GOT3 (cell line): ENCODE data around the gene EIPR1.
"Not testable (repeated sequence)": the region's sequence is repeated elsewhere in the genome, so short reads cannot be mapped to it uniquely, and the experiment has no call there.

ENCODE experiments used
- DNase-seq: peaks from one replicate; lab custom pipeline; 2025; ENCODE audit warnings: mixed read lengths; lab: John Stamatoyannopoulos, UW

EIPR1 gene

DNA sequence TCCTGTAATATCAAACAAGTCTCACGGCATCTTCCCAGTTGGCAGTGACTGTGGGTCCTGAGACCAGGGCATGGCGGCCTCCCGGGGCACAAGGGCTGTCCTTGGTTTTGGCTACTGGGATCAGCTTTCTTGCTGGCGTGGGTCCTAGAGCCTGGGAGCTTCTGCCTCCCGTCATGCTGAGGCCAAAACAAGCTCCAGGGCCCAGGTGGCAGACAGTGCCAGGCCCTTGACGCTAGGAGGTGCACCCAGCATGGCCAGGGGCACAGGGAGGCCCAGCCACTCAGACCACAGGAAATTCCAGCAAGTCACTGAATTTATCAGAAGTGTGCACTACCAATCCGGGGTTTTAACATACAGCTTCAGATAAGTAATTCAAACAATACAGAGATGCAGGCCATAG, 184.7 kb downstream of the EIPR1 start:
- DNase-seq, result no peak

DNA sequence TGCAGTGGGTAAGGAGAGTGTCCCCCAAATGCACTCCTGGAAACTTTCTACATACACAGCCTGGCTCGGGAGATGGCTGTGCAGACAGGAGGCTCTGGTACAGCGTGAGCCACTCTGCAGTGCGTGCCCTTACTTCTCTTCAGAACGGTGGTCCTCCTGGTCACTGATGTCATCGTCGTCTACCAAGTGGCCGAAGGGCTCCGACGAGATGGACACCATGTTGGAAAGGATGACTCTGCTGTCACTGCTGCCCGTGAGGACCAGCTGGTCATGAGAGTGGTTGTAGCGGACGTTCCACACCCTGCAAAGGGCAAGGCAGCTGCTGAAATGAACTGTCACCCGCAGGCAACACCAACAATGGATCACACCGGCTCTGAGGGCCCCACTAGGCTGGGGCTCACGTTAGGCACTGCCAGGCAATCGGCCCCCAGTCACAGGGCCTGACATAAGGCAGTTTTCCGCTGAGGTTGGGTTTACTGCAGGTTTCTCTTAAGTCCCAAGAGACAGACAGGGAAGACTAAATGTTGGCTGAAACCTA, 185.3 kb downstream of the EIPR1 start:
- DNase-seq, result no peak

DNA sequence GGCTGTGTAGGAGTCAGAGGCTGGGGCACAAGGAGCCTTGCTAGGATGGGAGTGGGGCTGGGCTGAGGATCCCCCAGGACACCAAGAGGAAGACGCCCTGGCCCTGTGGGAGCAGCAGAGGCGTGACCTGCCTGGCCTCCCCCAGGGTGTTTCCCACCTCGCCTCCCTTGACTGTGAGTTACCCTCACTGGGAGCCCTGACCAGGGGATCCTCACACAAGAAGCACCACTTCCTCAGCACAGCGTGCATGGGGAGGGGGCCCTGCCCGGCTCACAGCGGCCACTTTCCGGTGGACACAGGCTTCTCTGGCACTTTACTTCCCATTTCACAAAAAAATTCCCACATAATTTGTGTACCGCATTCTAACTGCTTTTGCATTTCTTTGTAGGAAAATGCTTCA, 187.7 kb downstream of the EIPR1 start:
- DNase-seq, result no peak

DNA sequence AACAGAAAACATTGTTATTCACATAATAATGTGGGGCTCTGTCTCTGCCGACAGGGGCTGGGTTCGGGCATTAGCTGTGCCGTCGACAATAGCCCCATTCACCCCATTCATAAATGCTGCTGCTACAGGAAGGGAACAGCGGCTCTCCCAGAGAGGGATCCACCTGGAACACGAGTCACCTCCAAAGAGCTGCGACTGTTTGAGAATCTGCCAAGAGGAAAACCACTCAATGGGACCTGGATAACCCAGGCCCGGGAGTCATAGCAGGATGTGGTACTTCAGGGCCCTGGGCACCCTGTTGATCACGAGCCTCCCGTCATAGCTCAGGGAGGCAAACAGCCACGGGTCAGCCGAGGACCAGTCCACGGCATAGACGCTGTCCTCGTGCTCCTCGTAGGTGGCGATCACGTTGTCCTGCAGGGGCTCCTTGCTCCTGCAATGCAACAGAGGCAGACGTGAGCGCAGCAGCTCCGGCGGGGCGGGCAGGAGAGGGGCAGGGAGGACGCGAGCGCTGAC, 188.5 kb downstream of the EIPR1 start:
- DNase-seq, result no peak

DNA sequence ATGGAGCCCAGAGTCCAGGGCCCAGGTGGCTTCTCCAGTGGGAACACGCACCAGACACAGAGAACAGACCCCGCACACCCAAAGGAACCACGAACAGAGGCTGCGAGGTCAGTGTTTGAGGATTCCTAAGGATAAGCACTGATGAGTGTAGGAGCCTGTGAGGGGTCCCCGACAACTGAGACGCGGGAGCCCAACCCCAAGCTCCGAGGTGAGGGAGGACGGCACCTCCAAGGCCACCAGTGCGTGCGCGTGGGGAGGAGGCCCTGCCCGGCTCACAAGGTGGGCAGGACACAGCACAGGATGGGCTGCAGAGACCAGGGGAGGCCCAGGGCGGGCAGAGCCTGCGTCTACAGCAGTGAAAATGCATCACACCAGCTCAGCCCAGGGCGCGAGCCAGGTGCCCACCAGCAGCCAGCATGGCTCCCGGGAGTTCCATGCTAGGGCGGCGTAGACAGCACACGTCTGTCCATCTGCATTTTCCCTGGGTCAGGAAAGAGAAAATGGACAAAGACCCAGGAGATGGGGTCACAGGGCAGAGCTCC, 189.1 kb downstream of the EIPR1 start:
- no peak for DNase-seq

DNA sequence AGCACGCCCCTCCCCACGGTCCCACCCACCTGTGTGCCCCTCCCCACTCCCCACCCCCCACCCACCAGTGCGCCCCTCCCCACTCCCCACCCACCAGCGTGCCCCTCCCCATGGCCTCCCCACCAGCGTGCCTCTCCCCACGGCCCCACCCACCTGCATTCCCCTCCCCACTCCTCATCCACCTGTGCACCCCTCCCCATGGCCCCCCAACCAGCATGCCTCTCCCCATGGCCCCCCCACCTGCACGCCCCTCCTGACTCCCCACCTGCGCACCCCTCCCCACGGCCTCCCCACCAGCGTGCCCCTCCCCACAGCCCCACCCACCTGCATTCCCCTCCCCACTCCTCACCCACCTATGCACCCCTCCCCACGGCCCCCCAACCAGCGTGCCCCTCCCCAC, 190.2 kb downstream of the EIPR1 start:
- DNase-seq, result no peak

DNA sequence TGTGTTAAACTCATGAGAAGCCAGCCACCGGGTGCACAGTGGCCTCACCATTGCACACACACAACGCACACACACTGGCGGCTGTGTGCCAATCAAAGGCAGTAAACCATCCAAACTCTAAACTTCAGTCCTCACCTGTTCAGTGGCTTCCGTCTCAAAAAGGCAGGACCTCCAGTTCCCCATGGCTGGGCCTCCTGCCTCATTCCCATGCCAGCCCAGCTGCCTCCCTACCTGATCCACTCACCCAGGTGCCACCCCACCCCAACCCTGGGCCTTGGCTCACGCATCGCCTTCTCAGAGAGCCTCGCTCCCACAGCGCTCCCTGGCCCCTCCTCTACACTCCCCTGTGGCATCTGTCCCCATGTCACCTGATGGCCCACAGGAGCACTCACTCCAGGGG, 190.9 kb downstream of the EIPR1 start:
- no peak for DNase-seq

DNA sequence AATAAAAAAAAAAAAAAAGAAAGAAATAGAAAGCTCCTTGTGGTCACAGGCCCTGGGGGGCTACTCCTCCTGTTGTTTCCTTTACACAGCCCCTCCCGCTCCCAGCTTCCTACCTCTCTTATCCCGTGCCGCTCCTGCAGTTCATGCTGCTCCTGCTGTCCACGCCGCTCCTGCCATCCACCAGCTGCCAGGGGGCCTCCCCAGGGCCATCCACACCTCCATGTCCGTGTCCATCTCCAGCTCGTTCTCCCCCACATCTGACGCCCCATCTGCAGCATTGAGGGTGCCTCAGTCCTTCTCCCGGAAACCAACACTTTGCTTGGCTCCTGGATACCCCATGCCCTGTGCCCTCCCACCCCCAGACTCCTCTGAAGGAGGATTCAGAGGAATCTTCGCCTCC, 191.7 kb downstream of the EIPR1 start:
- no peak for DNase-seq

DNA sequence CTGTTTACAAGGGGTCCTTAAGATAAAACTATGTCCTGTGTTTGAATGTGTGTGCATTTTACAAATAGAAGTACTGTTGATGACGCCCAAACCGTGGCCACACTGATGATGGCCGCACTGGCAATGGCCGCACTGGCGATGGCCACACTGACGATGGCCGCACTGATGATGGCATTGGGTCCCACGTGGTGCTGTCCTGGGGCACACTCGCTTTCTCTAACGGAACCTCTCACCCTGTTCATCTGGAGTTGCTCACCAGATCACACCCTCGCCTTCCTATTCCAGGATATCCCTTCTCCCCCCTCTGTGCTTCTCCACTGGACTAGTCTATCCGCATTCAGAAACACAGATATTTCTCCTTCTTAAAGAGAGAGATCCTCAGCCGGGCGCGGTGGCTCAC, 192.4 kb downstream of the EIPR1 start:
- DNase-seq, result no peak

DNA sequence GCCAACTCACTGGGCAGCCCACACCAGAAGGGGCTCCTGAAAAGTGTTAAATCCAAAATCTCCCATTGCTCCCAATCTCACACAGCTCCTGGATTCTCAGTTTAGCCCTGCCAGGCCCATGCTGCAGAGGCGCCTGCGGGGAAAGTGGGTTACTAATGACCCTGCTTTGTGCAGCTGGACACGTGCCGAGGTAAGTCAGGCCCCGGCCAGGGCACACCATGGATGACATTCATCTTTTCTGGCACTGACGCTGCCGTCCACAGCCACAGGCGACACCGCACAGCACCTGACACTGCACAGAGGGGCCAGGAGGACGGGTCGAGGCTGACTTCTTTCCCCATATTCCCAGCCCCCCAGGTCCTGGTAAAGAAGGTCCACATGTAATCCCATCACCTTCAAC, 193.5 kb downstream of the EIPR1 start:
- DNase-seq, result no peak

DNA sequence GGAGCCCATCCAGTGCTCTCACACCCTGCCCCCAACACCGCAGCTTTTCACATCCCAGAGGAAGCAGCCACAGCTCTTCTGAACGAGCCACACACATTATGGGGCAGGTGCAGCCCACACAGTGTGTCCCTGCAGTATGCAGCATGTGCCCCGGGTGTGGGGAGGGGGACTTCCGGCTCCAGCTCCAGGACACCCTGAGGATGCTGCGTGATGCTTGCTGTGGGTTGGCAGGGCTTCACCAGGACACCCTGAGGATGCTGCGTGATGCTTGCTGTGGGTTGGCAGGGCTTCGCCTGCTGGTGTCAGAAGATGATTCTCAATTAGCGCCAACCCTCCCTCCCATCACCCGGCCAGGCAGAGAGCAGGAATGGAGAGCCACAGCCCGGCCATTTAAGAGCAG, 193.9 kb downstream of the EIPR1 start:
- DNase-seq, result no peak

DNA sequence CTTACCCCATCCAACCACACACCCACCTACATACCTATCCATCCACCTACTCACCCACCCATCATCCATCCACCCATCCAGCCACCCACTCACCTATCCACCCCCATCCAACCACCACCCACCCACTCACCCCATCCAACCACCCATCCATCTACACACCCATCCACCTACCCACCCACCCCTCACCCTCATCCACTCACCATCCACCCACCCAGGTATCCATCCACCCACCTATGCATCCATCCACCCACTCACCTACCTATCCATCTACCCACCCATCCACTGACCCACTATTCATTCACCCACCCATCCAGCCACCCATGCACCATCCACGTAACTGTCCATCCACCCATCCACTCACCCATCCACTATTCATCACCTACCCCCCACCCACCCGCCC, 194.8 kb downstream of the EIPR1 start:
- DNase-seq, result no peak

DNA sequence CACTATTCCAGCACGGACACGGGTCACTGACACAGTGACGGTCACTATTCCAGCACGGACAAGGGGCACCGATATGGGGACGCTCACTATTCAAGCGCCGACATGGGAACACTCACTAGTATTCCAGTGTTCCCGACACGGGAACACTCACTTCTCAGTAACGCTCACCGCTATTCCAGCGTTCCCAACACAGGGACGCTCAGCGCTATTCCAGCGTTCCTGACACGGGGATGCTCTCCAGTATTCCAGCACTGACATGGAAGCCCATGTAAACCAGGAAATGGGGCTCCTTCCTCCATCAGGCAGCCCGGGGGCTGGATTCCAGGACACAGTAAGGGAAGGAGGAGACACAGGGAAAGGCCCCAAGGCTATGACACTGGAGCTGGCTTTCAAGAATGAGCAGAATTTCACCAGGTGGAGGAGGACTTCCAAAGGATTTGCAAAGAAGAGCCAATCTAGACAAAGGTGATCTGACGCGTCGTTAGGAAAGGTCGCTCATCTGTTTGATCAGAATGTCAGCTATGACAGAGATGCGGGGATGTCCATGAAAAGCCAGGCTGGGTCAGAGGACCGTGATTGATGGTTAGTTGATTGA, 196.1 kb downstream of the EIPR1 start:
- no peak for DNase-seq

DNA sequence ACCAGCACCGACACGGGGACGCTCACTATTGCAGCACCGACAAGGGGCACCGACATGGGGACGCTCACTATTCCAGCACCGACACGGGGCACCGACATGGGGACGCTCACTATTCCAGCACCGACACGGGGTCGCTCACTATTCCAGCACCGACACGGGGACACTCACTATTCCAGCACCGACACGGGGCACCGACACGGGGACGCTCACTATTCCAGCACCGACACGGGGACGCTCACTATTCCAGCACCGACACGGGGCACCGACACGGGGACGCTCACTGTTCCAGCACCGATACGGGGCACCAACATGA, 196.8 kb downstream of the EIPR1 start:
- not testable (repeated sequence) for DNase-seq

DNA sequence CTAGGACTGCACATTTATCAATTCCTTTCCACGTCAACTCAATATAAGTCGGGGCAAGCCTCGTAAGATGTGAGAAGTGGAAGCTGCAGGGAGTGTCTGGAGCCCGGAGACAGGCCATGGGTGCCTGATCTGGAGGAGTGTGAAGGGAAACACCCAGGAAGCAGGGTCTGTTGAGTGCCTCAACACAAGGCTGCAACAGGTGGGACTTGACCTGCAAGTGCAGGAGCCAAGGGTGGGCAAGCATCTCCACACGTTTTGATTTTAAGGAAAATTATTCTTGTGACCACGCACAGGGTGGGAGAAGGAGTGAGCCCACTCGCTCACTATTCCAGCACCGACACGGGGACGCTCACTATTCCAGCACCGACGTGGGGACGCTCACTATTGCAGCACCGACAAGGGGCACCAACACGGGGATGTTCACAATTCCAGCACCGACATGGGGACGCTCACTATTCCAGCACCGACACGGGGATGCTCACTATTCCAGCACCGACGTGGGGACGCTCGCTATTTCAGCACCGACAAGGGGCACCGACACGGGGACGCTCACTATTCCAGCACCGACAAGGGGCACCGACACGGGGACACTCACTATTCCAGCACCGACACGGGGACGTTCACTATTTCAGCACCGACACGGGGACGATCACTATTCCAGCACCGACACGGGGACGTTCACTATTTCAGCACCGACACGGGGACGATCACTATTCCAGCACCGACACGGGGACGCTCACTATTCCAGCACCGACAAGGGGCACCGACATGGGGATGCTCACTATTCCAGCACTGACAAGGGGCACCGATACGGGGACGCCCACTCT, 197.3 kb downstream of the EIPR1 start:
- DNase-seq, result no peak

DNA sequence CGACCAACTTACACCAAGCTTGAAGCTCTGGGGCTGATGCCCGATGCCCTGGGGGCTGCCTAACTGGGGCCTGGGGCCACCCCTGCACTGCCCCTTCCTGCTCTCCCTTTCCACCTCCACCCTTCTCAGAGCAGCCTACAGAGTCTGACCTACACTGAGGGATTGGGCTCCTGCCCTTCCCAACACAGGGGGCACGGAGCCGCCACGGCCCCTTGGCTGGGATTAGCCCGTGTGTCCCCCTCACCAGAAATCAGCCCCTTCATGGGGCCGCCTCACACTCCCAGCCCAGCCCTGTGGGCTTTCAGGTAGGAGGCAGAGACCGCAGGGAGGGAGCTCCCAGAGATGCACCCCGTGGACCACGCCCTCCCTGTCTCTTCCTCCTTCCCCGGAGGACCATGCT, 198.0 kb downstream of the EIPR1 start:
- no peak for DNase-seq

DNA sequence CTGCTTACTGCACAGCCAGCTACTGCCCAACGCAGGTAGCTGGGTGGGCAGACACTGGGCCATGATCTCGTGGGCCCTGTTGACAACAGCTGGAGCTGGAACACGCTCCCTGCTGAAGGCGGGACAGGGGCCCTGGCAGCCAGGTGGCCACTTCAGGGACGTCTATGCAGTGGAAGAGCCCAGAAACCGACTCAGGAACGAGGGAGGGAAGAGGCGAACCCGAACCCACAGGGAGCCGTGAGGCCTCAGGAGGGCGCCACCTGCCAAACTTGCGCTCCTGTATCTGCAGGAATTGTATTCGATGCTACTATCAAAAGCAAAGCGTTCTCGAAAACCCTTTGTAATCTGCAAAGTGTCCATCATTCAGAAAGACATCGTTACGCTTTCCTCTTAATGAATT, 198.4 kb downstream of the EIPR1 start:
- no peak for DNase-seq

DNA sequence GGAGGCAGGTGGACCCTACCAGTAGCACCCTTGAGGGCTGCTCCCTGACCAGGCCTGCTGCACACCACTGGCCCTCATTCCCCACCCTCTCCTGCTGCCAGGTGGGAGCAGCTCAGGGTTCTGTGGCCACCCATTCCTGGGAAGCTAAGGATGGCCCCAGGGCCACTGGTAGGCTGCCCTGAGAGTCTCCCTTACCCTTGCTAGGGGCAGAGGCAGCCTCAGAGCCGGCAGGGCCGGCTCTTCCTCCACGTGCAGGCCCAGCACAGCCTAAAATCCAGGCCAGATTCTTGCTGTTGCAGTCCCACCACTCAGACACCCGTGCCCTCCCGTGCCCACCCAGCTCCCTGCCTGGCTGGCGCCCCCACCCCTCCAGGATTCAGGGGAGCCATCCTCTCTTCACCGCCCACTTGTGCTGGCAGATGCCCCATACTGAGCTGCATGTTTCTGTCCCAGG, 199.0 kb downstream of the EIPR1 start:
- DNase-seq, result no peak

DNA sequence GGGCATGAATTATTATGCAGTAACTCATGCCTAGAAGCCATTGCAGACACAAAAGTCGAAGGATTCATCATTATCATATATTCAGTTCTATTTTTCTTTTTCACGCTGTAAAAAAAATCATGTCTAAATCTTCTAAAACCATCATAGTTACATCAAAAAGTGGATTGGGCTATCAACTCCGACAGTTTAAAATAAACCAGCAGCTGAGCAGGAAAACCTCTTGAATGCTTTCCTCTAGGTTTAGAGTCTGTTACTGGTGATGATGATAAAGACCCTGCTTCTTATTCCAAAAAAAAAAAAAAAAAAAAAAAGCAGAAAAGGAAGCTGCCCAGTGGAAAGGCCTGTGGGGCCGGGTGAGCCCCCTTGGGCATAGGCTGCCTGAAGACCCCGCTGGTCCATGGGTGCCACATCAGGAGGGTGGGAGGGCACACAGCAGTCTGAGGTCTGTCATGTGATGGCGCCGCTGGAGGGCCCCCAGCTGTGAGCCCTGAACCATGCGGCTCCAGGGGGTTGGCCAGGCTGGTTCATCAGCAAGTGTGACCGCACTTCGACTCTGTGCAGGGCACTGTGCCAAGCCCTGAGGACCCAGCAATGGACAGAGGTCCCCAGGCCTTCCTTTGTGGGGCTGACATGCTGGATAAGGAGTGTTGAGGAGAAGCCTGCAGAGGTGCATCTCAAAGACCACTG, 199.6 kb downstream of the EIPR1 start:
- DNase-seq, result no peak

DNA sequence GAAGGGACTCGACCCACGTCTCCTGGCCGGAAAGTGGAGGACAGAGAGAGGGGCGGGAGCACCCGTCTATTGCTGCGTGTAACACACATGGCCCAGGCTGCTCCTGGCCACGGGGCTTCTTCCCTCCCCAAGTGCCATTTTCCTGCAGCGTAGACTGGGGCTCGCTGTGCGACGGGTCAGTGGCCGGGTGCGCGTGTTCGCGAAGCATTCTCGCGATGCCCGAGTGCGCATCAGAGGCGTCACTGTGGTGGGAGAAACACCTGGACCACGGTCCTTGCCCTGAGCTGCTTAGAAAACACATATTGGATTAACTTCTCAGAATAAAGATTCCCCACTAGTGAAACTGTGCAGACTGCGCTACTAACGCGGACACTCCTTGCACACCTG, 200.8 kb downstream of the EIPR1 start:
- no peak for DNase-seq

DNA sequence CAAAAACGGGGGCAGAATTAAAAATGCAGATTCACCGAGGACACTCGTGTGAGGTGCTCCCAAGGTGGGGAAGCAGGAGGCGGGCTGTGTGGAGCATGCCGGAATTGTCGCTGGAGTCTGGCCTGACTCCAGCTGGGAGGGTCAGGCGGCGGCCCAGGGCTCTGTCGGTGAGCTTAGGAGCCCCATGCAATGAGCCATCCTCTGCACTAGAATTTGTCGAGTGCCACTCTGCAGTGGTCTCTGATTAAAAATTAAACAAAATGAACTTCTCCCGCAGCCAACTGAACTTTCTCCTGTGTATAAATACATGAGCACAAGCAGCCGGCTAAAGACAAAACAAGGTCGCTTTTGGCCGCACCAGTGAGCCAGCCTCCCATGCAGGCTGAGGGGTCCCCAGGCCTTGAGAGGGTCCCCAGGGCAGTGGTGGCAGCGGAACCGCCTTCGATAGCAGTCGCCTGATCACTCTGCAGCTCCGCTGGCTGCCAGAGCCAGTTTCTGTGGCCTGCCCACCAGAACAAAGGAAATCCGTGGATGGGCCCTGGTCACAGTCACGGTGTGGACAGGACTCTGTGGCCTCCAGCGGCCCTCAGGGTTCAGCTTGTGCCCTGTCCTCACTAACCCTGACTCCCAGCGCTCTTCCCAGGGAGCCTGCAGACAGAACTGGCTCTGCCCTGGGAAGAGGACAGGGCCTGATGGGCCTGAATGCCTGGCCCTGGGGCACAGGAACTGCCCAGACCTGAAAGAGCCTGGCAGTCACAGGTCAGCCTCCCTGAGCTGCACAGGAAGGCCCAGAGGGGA, 201.3 kb downstream of the EIPR1 start:
- no peak for DNase-seq

DNA sequence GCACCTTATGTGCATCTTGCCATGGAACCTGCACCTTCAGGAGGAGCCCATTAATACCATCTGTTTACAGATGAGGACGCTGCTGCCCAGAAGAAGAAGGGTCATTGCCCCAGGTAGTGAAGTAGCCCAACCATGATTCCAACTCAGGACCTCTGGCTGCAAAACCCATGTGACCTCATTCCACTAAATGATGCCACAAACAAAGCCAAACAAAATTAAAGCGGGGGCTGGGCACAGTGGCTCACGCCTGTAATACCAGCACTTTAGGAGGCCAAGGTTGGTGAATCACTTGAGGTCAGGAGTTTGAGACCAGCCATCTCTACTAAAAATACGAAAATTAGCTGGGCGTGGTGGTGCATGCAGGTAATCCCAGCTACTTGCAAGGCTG, 202.1 kb downstream of the EIPR1 start:
- DNase-seq, result no peak
